AG09319 (cell line): Measurements from ENCODE around the gene ITSN1.

Source experiments
- DNase-seq: peaks from one replicate; pipeline ENCODE4 v3.0.0-alpha.2; 2010; ENCODE audit warnings: low read depth; ENCODE audit errors: extremely low read depth
- CTCF ChIP-seq: IDR thresholded peaks from 2 replicates; pipeline ENCODE4 v1.5.1; 2011; ENCODE audit warnings: low read depth, mild to moderate bottlenecking, inconsistent platforms, low read length, moderate library complexity

ITSN1 gene

GRCh38 chr21:33871171-33871570 lies 228.9 kb downstream of the ITSN1 start:
- TF ChIP-seq CTCF: no peak
- no peak for DNase-seq

GRCh38 chr21:33872881-33873515 lies 230.7 kb downstream of the ITSN1 start:
- DNase-seq: no peak
- TF ChIP-seq CTCF: no peak

GRCh38 chr21:33874161-33874560 lies 231.9 kb downstream of the ITSN1 start:
- no peak for DNase-seq
- no peak for TF ChIP-seq CTCF

GRCh38 chr21:33875026-33875695 lies 232.9 kb downstream of the ITSN1 start:
- DNase-seq: no peak
- TF ChIP-seq CTCF: no peak

GRCh38 chr21:33878824-33879223 lies 236.5 kb downstream of the ITSN1 start:
- TF ChIP-seq CTCF: no peak
- no peak for DNase-seq

- TF ChIP-seq CTCF: no peak
- no peak for DNase-seq
These were observed 238.3 kb downstream of the ITSN1 start for GRCh38 chr21:33880626-33881025.

GRCh38 chr21:33881689-33882440 lies 239.6 kb downstream of the ITSN1 start:
- TF ChIP-seq CTCF: no peak
- DNase-seq: no peak
